ENCODE results near the gene SIM1.

DNA sequence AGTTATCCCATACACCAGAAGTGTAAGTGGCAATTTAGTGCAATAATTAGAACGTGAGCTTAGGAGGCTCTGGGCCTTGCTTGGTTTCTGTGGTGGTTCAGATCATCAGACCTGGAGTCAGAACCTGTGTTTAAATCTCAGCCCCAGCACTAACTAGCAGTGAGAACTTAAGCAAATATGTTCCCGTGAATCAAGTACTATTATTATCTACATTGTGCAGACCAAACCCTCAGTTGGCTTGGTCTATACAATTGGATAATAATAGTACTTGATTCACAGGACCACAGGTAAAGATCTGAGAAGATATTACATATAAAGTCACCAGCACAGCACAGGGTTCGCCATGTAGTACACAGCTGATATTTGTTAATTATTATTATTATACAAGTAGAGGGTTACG lies 93.1 kb downstream of the SIM1 start:
- TF ChIP-seq, protein P1, sequence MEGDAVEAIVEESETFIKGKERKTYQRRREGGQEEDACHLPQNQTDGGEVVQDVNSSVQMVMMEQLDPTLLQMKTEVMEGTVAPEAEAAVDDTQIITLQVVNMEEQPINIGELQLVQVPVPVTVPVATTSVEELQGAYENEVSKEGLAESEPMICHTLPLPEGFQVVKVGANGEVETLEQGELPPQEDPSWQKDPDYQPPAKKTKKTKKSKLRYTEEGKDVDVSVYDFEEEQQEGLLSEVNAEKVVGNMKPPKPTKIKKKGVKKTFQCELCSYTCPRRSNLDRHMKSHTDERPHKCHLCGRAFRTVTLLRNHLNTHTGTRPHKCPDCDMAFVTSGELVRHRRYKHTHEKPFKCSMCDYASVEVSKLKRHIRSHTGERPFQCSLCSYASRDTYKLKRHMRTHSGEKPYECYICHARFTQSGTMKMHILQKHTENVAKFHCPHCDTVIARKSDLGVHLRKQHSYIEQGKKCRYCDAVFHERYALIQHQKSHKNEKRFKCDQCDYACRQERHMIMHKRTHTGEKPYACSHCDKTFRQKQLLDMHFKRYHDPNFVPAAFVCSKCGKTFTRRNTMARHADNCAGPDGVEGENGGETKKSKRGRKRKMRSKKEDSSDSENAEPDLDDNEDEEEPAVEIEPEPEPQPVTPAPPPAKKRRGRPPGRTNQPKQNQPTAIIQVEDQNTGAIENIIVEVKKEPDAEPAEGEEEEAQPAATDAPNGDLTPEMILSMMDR (conservative IDR thresholded peaks at IDR 0.05; ENCODE audit: low read depth, low read length), result no peak
- TF ChIP-seq EZH2 (IDR thresholded peaks at IDR 0.05; ENCODE audit: low read length, unreplicated experiment) (no peak), EZH2phosphoT487 (IDR thresholded peaks at IDR 0.05; ENCODE audit: borderline replicate concordance, low read length) (no peak)

Data from PC-3 (cell line).